Fibroblast of the aortic adventitia (primary cell): Measurements from ENCODE around the gene RSPO4. TPM values are rescaled to one million over a fixed set of nuclear protein-coding genes. Genes with fewer than 3 reads are reported as not detected.

Experiments used
- DNase-seq: peaks from one replicate; pipeline ENCODE4 v3.0.0-alpha.2; 2010; ENCODE audit warnings: low read depth
- H3K4me3 ChIP-seq: 2 replicates; pipeline ENCODE4 v1.5.1; 2011; ENCODE audit warnings: low read depth, mild to moderate bottlenecking, control low read depth, low read length, moderate library complexity
- total RNA-seq: library from RNA; depleted of rRNA; stranded (reverse); fragments of >200 nt; gene quantifications from 2 replicates; pipeline ENCODE4 v1.2.3, GENCODE V29; 2012; ENCODE audit warnings: low replicate concordance
- TF ChIP-seq, protein P1 (sequence below): IDR thresholded peaks from 2 replicates; pipeline ENCODE4 v1.5.1; 2011; ENCODE audit warnings: mild to moderate bottlenecking, low read length, control low read depth, inconsistent platforms; ENCODE audit not compliant: insufficient read depth

RSPO4 gene
- total RNA-seq, 1 donor, result not detected

DNA sequence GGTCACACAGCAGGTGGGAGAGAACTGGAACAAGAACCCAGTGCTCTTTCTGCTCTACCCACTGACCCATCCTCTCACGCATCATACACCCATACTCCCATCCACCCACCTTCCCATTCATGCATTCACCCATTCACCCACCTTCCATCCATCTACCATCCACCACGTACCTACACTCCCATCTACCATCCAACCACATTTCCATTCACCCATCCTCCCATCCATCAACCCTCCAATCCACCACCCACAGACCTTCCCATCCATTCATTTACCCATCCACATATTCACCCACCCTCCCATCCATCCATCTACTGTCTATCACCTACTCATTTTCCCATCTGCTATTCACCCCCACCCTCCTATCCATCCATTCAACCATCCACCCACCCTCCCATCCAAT lies 17.2 kb upstream of the RSPO4 start:
- no peak for DNase-seq

GRCh38 chr20:1017677-1018076 lies 15.6 kb upstream of the RSPO4 start:
- TF ChIP-seq, protein P1, sequence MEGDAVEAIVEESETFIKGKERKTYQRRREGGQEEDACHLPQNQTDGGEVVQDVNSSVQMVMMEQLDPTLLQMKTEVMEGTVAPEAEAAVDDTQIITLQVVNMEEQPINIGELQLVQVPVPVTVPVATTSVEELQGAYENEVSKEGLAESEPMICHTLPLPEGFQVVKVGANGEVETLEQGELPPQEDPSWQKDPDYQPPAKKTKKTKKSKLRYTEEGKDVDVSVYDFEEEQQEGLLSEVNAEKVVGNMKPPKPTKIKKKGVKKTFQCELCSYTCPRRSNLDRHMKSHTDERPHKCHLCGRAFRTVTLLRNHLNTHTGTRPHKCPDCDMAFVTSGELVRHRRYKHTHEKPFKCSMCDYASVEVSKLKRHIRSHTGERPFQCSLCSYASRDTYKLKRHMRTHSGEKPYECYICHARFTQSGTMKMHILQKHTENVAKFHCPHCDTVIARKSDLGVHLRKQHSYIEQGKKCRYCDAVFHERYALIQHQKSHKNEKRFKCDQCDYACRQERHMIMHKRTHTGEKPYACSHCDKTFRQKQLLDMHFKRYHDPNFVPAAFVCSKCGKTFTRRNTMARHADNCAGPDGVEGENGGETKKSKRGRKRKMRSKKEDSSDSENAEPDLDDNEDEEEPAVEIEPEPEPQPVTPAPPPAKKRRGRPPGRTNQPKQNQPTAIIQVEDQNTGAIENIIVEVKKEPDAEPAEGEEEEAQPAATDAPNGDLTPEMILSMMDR, result no peak
- H3K4me3 ChIP-seq, result no peak overlapping the region
- no peak for DNase-seq

More for the DNA sequence above, 17.2 kb upstream of the RSPO4 start:
- TF ChIP-seq, protein P1, result no peak
- no peak overlapping the region for H3K4me3 ChIP-seq

GRCh38 chr20:1015181-1015580 lies 13.1 kb upstream of the RSPO4 start:
- no peak overlapping the region for H3K4me3 ChIP-seq
- TF ChIP-seq, protein P1, result no peak
- DNase-seq, result no peak

GRCh38 chr20:1014471-1014870 lies 12.4 kb upstream of the RSPO4 start:
- TF ChIP-seq, protein P1, result no peak
- DNase-seq, result no peak
- no peak overlapping the region for H3K4me3 ChIP-seq

GRCh38 chr20:1013566-1014340 lies 11.6 kb upstream of the RSPO4 start:
- TF ChIP-seq, protein P1, result no peak
- no peak overlapping the region for H3K4me3 ChIP-seq
- no peak for DNase-seq

GRCh38 chr20:1012359-1013168 lies 10.5 kb upstream of the RSPO4 start:
- no peak for DNase-seq
- no peak overlapping the region for H3K4me3 ChIP-seq
- TF ChIP-seq, protein P1, result no peak
